IMR-90 (cell line): ENCODE data around the gene IQCM.

Source experiments
- CTCF ChIP-seq: conservative IDR thresholded peaks from 2 replicates; pipeline ENCODE4 v1.5.1; 2012; ENCODE audit warnings: mild to moderate bottlenecking, low read depth, low read length, improper control_type of control experiment
- ELK1 ChIP-seq: fragments of 150-350 bp; IDR thresholded peaks from 2 replicates; pipeline ENCODE4 v1.6.1; 2016; ENCODE audit warnings: low read depth, mild to moderate bottlenecking, low read length, moderate library complexity, borderline replicate concordance
- FOS ChIP-seq: fragments of 150-350 bp; IDR thresholded peaks from 2 replicates; pipeline ENCODE4 v1.6.1; 2016; ENCODE audit warnings: low read depth, low read length
- MAFK ChIP-seq: IDR thresholded peaks from 2 replicates; pipeline ENCODE4 v1.6.1; 2012; ENCODE audit warnings: low read depth, low read length, improper control_type of control experiment
- MAZ ChIP-seq: IDR thresholded peaks from 2 replicates; pipeline ENCODE4 v1.6.1; 2012; ENCODE audit warnings: low read depth, mild to moderate bottlenecking, low read length, improper control_type of control experiment, moderate library complexity, borderline replicate concordance
- MXI1 ChIP-seq: IDR thresholded peaks from 2 replicates; pipeline ENCODE4 v1.6.1; 2012; ENCODE audit warnings: low read depth, mild to moderate bottlenecking, low read length, moderate library complexity, borderline replicate concordance
- NFE2L2 ChIP-seq: fragments of 150-350 bp; IDR thresholded peaks from 2 replicates; pipeline ENCODE4 v1.6.1; 2016; ENCODE audit warnings: low read depth, mild to moderate bottlenecking, low read length
- POLR2A ChIP-seq: IDR thresholded peaks from 2 replicates; pipeline ENCODE4 v1.6.1; 2012; ENCODE audit warnings: mild to moderate bottlenecking, low read depth, low read length
- RAD21 ChIP-seq: IDR thresholded peaks from 2 replicates; pipeline ENCODE4 v1.6.1; 2012; ENCODE audit warnings: low read length, improper control_type of control experiment
- RCOR1 ChIP-seq: IDR thresholded peaks from 2 replicates; pipeline ENCODE4 v1.6.1; 2012; ENCODE audit warnings: mild to moderate bottlenecking, low read length, improper control_type of control experiment; ENCODE audit not compliant: insufficient replicate concordance
- SMC3 ChIP-seq: fragments of 150-350 bp; IDR thresholded peaks from 2 replicates; pipeline ENCODE4 v1.6.1; 2016; ENCODE audit warnings: low read depth, mild to moderate bottlenecking, antibody characterized with exemption, low read length, moderate library complexity

GRCh38 chr4:149398993-149399392, 416.6 kb downstream of the IQCM start:
- TF ChIP-seq MAFK = no peak
- no peak for TF ChIP-seq CTCF
- no peak for TF ChIP-seq MXI1
- TF ChIP-seq RCOR1 = no peak
- no peak for TF ChIP-seq MAZ
- TF ChIP-seq RAD21 = no peak
- no peak for TF ChIP-seq POLR2A
- TF ChIP-seq ELK1 = no peak
- TF ChIP-seq NFE2L2 = no peak
- TF ChIP-seq FOS = no peak
- no peak for TF ChIP-seq SMC3
